Activated CD8-positive, alpha-beta memory T cell treated with anti-CD3 and anti-CD28 coated beads, Interleukin-2, amount 50 U/mL, for 24 hours (primary cell): Measurements from ENCODE around the gene NRAP.

Experiments used
- DNase-seq: peaks from one replicate; pipeline ENCODE4 v3.0.0-alpha.2; 2020; ENCODE audit errors: extremely low read depth

The NRAP gene

GRCh38 chr10:113643183-113643582 lies 20.7 kb downstream of the NRAP start:
- no peak for DNase-seq

GRCh38 chr10:113641702-113642101 lies 22.1 kb downstream of the NRAP start:
- no peak for DNase-seq

GRCh38 chr10:113639966-113640365 lies 23.9 kb downstream of the NRAP start:
- DNase-seq: no peak

GRCh38 chr10:113631684-113632367 lies 32.0 kb downstream of the NRAP start:
- no peak for DNase-seq

DNA sequence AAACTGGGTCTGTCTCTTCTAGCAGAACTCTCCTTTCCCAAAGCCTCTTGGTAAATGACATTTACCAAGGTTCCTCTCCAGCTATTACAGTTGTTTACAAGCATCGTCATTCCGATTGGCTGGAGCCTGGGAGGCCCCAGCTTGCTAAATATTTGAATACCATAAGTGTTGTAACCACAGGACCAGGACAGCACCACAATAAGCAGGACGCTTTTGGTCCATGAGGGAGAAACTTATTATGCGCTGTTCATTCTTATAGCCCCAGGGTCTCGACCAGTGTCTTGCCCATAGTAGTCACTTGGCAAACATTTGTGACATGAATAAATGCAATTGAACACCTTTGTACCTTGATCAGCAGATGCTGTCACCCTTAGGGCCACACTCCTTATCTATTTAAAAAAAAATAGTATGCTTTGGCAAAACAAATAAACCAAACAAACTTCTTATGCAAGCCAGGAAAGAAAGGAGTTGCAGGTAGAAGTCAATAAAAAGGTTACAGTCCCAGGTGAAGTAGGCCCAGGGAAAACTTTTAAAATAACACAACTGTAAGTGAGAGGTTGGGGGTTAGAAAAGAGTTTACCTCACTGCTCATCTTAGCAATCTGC lies 32.8 kb downstream of the NRAP start:
- no peak for DNase-seq

DNA sequence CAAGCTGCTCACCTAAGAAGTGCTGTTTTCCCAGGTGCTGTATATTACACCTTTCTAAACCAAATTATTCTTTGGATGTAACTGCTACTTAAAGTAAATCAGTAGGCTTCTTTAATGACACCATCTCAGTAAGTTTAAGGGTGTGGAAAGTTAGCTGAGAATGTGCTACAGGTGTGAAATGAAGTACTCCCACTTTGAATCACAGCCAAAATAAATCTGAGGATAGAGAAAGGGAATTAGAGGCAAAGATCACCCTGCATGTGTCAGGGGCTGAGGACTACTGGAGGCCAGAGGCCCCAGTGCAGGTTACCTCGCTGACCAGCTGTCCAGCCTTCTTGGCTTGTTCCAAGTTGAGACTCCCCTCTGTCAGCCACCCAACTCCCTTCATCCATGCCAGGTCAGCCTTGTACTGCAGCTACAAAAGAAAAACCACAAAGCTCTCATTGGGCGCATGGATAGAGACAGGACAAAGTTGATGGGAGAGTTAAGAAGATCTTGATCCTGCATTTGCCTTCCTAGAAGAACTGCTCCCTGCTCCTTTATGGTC lies 35.2 kb downstream of the NRAP start:
- no peak for DNase-seq

GRCh38 chr10:113627836-113628235 lies 36.0 kb downstream of the NRAP start:
- no peak for DNase-seq

GRCh38 chr10:113626809-113627355 lies 37.0 kb downstream of the NRAP start:
- DNase-seq: no peak

- no peak for DNase-seq
These were observed 38.2 kb downstream of the NRAP start for GRCh38 chr10:113625461-113626186.

- DNase-seq: no peak
These were observed 41.0 kb downstream of the NRAP start for GRCh38 chr10:113622831-113623230.

GRCh38 chr10:113621799-113622198 lies 42.0 kb downstream of the NRAP start:
- no peak for DNase-seq

- DNase-seq: no peak
These were observed 42.9 kb downstream of the NRAP start for GRCh38 chr10:113620936-113621335.

- no peak for DNase-seq
These were observed 43.3 kb downstream of the NRAP start for GRCh38 chr10:113620511-113620910.

DNA sequence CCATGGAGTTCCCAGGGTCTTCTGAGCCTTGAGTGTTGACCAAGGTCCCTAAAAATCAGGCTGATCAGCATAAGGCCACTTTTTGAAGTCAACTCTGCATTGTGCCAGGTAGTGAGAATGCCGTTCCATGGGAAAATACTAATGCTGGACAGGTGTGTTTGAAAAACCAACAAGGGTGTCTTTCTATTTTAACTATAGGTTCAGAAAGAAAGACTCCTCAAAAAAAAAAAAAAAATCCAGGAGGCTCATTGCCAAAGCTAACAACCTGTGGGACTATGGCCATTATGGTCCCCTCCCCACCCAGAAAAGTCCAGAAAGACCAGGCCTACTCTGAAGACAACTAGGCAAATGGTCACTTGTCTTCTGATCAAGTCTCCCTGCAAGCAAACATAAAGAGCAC lies 44.4 kb downstream of the NRAP start:
- no peak for DNase-seq

DNA sequence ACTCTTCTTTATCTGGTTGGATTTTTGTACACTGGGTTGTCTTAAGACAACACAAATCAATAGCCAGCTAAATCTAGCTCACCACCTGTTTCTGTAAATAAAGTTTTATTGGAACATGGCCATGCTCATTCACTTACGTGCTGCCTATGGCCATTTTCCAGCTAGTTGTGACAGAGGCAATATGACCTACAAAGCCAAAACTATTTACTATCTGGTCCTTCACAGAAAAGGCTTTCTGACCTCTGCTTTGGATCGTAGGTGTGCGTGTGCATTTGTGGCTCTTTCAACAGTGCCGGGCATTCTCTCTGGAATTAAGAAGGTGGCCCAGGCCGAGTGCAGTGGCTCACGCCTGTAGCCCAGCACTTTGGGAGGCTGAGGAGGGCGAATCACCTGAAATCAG lies 45.5 kb downstream of the NRAP start:
- DNase-seq: no peak

DNA sequence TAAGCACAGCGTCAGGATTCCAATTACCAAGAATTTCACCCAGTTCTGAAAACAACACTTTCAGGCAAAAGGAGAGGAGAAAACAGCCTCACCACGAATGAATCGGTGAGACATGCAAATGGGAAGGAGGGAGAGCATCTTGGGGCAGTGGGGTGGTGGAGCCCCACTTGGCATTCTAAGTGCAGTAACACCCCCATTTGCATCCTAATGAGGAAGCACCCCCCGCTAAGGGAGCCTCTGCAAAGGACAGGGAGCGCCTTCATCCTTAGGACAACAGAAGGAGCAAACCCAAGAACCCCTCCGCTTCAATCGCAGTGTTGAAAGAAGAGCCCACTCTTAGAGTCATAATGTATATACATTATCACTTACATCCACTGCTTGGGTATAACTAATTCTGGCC lies 46.8 kb downstream of the NRAP start:
- DNase-seq: no peak

DNA sequence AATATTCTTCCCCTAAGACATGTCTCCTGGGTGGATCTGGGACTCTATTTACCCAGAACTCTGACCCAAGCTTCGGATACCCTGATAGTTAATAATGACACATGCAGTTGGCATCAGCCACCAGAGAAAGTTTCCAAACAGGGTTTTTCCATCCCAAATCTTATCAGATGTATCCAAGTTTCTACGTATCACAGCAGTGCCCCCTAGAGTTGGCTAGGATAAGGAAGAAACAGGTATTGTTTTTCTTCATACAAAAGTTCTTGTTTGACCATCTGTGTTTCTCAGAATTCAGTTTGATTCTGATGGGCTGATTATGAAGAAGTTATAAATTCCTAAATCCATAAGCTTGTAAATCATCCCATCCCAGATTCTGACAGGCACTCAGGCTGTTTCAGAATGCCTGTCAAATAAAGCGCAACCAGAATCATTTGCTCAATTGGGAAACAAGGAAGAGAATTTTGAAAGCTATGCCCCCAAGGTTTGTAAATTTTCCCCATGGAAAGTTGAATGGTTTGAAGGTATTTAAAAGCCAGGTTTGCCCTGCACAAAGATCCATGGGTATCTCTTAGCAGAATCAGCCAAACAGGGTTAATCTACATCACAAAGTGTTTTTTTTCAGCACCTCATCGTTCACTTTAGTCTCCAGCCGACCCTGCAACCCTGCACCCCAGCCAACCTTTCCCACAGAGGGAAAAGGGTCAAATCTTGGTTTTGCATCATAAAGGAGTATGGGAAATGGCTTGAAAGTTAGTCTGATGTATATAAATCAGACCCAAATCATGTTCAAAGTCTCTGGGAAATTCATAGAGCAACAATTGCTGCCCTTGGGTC lies 47.4 kb downstream of the NRAP start:
- no peak for DNase-seq

- DNase-seq: no peak
These were observed 49.7 kb downstream of the NRAP start for GRCh38 chr10:113613977-113614690.

- no peak for DNase-seq
These were observed 50.4 kb downstream of the NRAP start for GRCh38 chr10:113613427-113613826.

- no peak for DNase-seq
These were observed 51.7 kb downstream of the NRAP start for GRCh38 chr10:113612154-113612553.
